GM12878 (cell line): ENCODE measurements around the gene ZNF276. TPM values are rescaled to one million over a fixed set of nuclear protein-coding genes. Genes with fewer than 3 reads are reported as not detected.

Source experiments
- ATAC-seq: fragments of 200-7000 bp; cut with Tn5 transposase; 3 replicates; pipeline ENCODE4 v1.9.1; 2020; ENCODE audit warnings: mild to moderate bottlenecking, moderate library complexity
- BruUV-seq: library from RNA; stranded (reverse); fragments of 400-500 nt; replicated peaks from 2 replicates; lab custom pipeline; 2021; lab: Mats Ljungman, UMichigan
- CTCF ChIA-PET: fragments of 300-600 bp; sonication (Branson Sonifier 250); formaldehyde crosslinking; extraction: SDS; loops from one replicate; lab custom pipeline; 2021; ENCODE audit warnings: inconsistent platforms; lab: Yijun Ruan, JAX
- POLR2A ChIA-PET: fragments of 350-600 bp; formaldehyde crosslinking; extraction: SDS; loops from one replicate; lab custom pipeline; 2021; ENCODE audit warnings: inconsistent platforms; lab: Charles Lee
- RAD21 ChIA-PET: fragments of 300-600 bp; sonication (Branson Sonifier 250); formaldehyde crosslinking; loops from one replicate; lab custom pipeline; 2023; ENCODE audit warnings: antibody characterized with exemption; ENCODE audit not compliant: unreplicated experiment; lab: Charles Lee
- SMC1A ChIA-PET: fragments of 300-600 bp; sonication (Branson Sonifier 250); formaldehyde crosslinking; loops from one replicate; lab custom pipeline; 2023; ENCODE audit not compliant: unreplicated experiment, uncharacterized antibody; lab: Charles Lee
- DNase-seq: peaks from one replicate; pipeline ENCODE4 v3.0.0-alpha.2; 2011; ENCODE audit warnings: low read depth, low spot score
- FAIRE-seq: peaks from 3 replicates; lab custom pipeline; 2011; peaks lifted over from hg19 to GRCh38; lab: Jason Lieb, UNC
- H2AFZ ChIP-seq: 2 replicates; pipeline ENCODE4 v1.6.0; 2011; ENCODE audit warnings: low read depth, low read length, control low read depth; ENCODE audit not compliant: control insufficient read depth
- H3K27ac ChIP-seq: 2 replicates; pipeline ENCODE4 v1.5.1; 2011; ENCODE audit warnings: control low read depth; ENCODE audit not compliant: control insufficient read depth, insufficient read depth
- H3K27me3 ChIP-seq, 2 experiments: replicated peaks in 1 of 2; 2 replicates each; pipeline versions ENCODE4 v1.6.0 to v1.6.1; 2011; ENCODE audit warnings: low read length in 1 of 2; ENCODE audit not compliant: control insufficient read depth in 2 of 2, insufficient read depth in 2 of 2
- H3K36me3 ChIP-seq, 2 experiments: 2 replicates each; pipeline ENCODE4 v1.5.1; 2011; ENCODE audit warnings: low read length in 1 of 2; ENCODE audit not compliant: control insufficient read depth in 2 of 2, insufficient read depth in 2 of 2
- H3K4me1 ChIP-seq: 2 replicates; pipeline ENCODE4 v1.6.1; 2011; ENCODE audit warnings: mild to moderate bottlenecking, low read length, moderate library complexity, mixed read lengths; ENCODE audit not compliant: control insufficient read depth, insufficient read depth
- H3K4me2 ChIP-seq: 2 replicates; pipeline ENCODE4 v1.6.0; 2011; ENCODE audit warnings: control low read depth; ENCODE audit not compliant: control insufficient read depth, insufficient read depth
- H3K4me3 ChIP-seq: fragments of 200-600 bp; sonication (generic); 2 replicates; pipeline ENCODE4 v1.5.1; 2016
- H3K79me2 ChIP-seq: 2 replicates; pipeline ENCODE4 v1.6.0; 2011; ENCODE audit warnings: low read length; ENCODE audit not compliant: control insufficient read depth, insufficient read depth
- H3K9ac ChIP-seq: 2 replicates; pipeline ENCODE4 v1.8.0; 2011; ENCODE audit warnings: low read length, control low read depth, mixed read lengths; ENCODE audit not compliant: control insufficient read depth, insufficient read depth
- H3K9me3 ChIP-seq: replicated peaks from 3 replicates; pipeline ENCODE4 v1.5.1; 2011; ENCODE audit warnings: mild to moderate bottlenecking, low read length; ENCODE audit not compliant: control insufficient read depth, insufficient read depth
- H4K20me1 ChIP-seq: 2 replicates; pipeline ENCODE4 v1.6.0; 2011; ENCODE audit not compliant: control insufficient read depth, insufficient read depth
- BACH1 ChIP-seq: fragments of 450-650 bp; IDR thresholded peaks from 2 replicates; pipeline ENCODE4 v1.6.1; 2017; ENCODE audit warnings: mild to moderate bottlenecking, borderline replicate concordance
- BHLHE40 ChIP-seq, 2 experiments: fragments of 450-650 bp in 1 of 2; IDR thresholded peaks; 2 replicates each; pipeline ENCODE4 v1.6.1; 2011 to 2017; ENCODE audit warnings: low read depth in 2 of 2, borderline replicate concordance in 1 of 2, improper control_type of control experiment in 1 of 2, low read length in 1 of 2, mild to moderate bottlenecking in 1 of 2
- CBX3 ChIP-seq: fragments of 200-600 bp; sonication (generic); IDR thresholded peaks from 2 replicates; pipeline ENCODE4 v1.6.1; 2016; ENCODE audit warnings: low read depth, borderline replicate concordance
- EGR1 ChIP-seq, 2 experiments: IDR thresholded peaks; 1 replicate in 1 of 2; 2 replicates in 1 of 2; pipeline ENCODE4 v1.6.1; 2011 to 2012; ENCODE audit warnings: low read depth in 2 of 2, low read length in 2 of 2, borderline replicate concordance in 1 of 2, mild to moderate bottlenecking in 1 of 2, moderate library complexity in 1 of 2
- GATAD2B ChIP-seq: fragments of 450-650 bp; conservative IDR thresholded peaks from 2 replicates; pipeline ENCODE4 v1.6.1; 2017; ENCODE audit warnings: low read depth, mild to moderate bottlenecking, moderate library complexity
- HCFC1 ChIP-seq: fragments of 150-350 bp; IDR thresholded peaks from 2 replicates; pipeline ENCODE4 v1.6.1; 2014; ENCODE audit warnings: low read length
- JUNB ChIP-seq: IDR thresholded peaks from 2 replicates; pipeline ENCODE4 v1.6.1; 2016; ENCODE audit warnings: antibody characterized with exemption, mild to moderate bottlenecking
- LARP7 ChIP-seq: fragments of 450-650 bp; IDR thresholded peaks from 2 replicates; pipeline ENCODE4 v1.6.1; 2017; ENCODE audit warnings: mild to moderate bottlenecking
- NRF1 ChIP-seq: conservative IDR thresholded peaks from 2 replicates; pipeline ENCODE4 v1.6.1; 2011; ENCODE audit warnings: mild to moderate bottlenecking, low read depth, low read length, improper control_type of control experiment
- POLR2A ChIP-seq: IDR thresholded peaks from 2 replicates; pipeline ENCODE4 v1.6.1; 2011; ENCODE audit warnings: low read depth, mild to moderate bottlenecking, low read length
- SMARCA5 ChIP-seq: fragments of 450-650 bp; IDR thresholded peaks from 2 replicates; pipeline ENCODE4 v1.6.1; 2017; ENCODE audit warnings: mild to moderate bottlenecking
- SMC3 ChIP-seq: IDR thresholded peaks from 2 replicates; pipeline ENCODE4 v1.6.1; 2011; ENCODE audit warnings: low read length, improper control_type of control experiment, borderline replicate concordance
- SUPT20H ChIP-seq: IDR thresholded peaks from 2 replicates; pipeline ENCODE4 v1.6.1; 2011; ENCODE audit warnings: low read depth, mild to moderate bottlenecking, low read length, moderate library complexity, borderline replicate concordance; ENCODE audit not compliant: control insufficient read depth
- WGBS: methylation state at CpG from one replicate; pipeline ENCODE4 v1.1.6; 2016; ENCODE audit warnings: low lambda C conversion rate; ENCODE audit not compliant: insufficient replicate concordance, insufficient coverage; ENCODE audit errors: missing lambda C conversion rate; 5-methylcytosine and 5-hydroxymethylcytosine counted together
- in situ Hi-C: fragments of 300-500 bp; cut with MboI; formaldehyde crosslinking; loops from 9 replicates; pipeline ENCODE4 v1.14.3; 2018; ENCODE audit warnings: mixed read lengths
- intact Hi-C: fragments of 100-400 bp; cut with micrococcal nuclease; formaldehyde crosslinking; loops from one replicate; pipeline ENCODE4 v1.14.2; 2022; ENCODE audit not compliant: unreplicated experiment
- polyA plus RNA-seq, 11 experiments: library from polyadenylated mRNA; depleted of rRNA in 4 of 11; unstranded in 6 of 11; stranded (reverse) in 5 of 11; fragments of >200 nt; fragmentation: Nextera tagmentation in 4 of 11; fragmentation: Illumina TruSeq in 1 of 11; extraction: Ambion mirVana in 4 of 11; extraction: Trizol in 1 of 11; gene quantifications; 1 replicate in 1 of 11; 2 replicates in 10 of 11; pipeline versions ENCODE4 v1.2.1 to v1.2.3, GENCODE V29; 2011 to 2016; ENCODE audit warnings: inconsistent platforms in 2 of 11, missing spikeins in 2 of 11, low read depth in 1 of 11
- total RNA-seq, 4 experiments: library from RNA; depleted of rRNA in 3 of 4; stranded (reverse); fragments of >200 nt in 3 of 4; fragmentation: Illumina TruSeq in 1 of 4; extraction: Trizol in 1 of 4; gene quantifications; 2 replicates each; pipeline versions ENCODE4 v1.2.1 to v1.2.3, GENCODE V29; 2013 to 2021
- TF ChIP-seq, protein P1 (sequence below), 3 experiments: IDR thresholded peaks in 2 of 3; conservative IDR thresholded peaks in 1 of 3; 2 replicates each; pipeline ENCODE4 v1.5.1; 2011; ENCODE audit warnings: low read depth in 3 of 3, low read length in 3 of 3, mild to moderate bottlenecking in 3 of 3, control low read depth in 2 of 3, moderate library complexity in 2 of 3, inconsistent platforms in 1 of 3, mixed read lengths in 1 of 3; ENCODE audit not compliant: control insufficient read depth in 2 of 3, insufficient read depth in 1 of 3; ENCODE audit errors: extremely low read depth in 1 of 3
- TF ChIP-seq, protein P2 (sequence below): fragments of 450-650 bp; IDR thresholded peaks from 2 replicates; pipeline ENCODE4 v1.6.1; 2017; ENCODE audit warnings: mild to moderate bottlenecking
- TF ChIP-seq, protein P3 (sequence below): IDR thresholded peaks from 2 replicates; pipeline ENCODE4 v1.6.1; 2011; ENCODE audit warnings: borderline replicate concordance, low read depth, mild to moderate bottlenecking, moderate library complexity, low read length; ENCODE audit not compliant: insufficient read depth, poor library complexity, severe bottlenecking

ZNF276 gene
- total and polyA plus RNA-seq, 10 of the 15 experiments (the other 5 are each of a cell fraction or from before 2014, with no cell fraction given) = 0.27 to 22.7 (median 8.7) TPM

DNA sequence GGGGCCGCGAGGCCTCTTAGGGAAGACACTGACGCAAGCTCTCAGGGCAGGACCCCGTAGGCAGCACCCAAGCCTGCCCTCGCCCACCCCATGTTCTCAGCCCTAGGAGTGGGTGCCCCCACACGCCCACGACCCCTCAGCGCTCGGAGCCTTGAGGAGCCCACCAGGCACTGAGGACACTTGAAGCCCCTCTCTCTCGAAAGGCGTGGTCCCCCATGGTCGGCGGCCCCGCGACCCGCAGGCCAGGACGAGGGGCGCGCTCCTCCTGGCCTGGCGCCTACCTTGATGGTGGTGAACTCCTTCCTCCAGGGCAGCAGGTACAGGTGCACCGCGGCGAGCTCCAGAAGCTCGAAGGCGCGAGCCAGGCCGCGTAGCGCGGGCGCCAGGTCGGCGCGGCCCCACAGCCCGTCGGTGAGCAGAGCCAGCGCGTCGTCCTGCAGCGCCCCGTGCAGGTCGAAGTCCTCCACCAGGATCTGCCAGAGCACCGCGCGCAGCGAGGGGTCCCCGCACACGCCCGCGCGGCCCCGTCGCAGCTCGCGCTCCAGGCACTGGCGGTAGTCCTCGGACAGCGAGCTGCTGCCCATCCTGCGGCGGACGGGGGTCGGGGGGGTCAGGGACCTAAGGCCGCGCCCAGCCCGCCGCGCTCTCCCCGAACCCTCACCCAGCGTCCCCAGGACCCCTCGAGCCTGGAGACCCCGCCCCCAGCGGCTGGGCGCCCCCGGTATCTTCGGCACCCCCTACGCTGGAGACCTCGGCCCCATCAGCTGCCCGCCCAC, 20.5 kb upstream of the ZNF276 start:
- POLR2A ChIA-PET = interaction anchor here (0.6 to 2.6 kb wide), 7 partner anchors 14 to 172 kb away, joined by 3 to 20 read pairs (median 7); partner anchors contain the start of genes CDK10 and TCF25
- BruUV-seq = TSS peak; percentile 50
- Histone ChIP-seq H2AFZ (peak overlapping the region; percentile 77), H3K9me3 (no peaks in the 10 kb centered on the region), H3K9ac (peak overlapping the region; percentile 41), H3K27ac (no peak overlapping the region; the same call in 1 of the 2 replicates), H3K4me1 (peaks cover 22% of the 10 kb centered on the region), H3K27me3 (no peaks in the 10 kb centered on the region), H3K4me3 (peak overlapping the region; percentile 83), H3K79me2 (no peaks in the 10 kb centered on the region), H3K4me2 (peak overlapping the region; percentile 91), H4K20me1 (no peaks in the 10 kb centered on the region; the same call in 1 of the 2 replicates), H3K36me3 (peaks cover 0 to 2% of the 10 kb centered on the region in 2 experiments; a peak in 2 of 4 replicates)
- in situ Hi-C loops = loop anchor here (5.0 to 10.0 kb wide), 2 partner anchors 94 to 161 kb away; no protein-coding TSS in a partner anchor
- intact Hi-C loops = loop anchor here (1.0 to 10.0 kb wide), 2 partner anchors 160 to 214 kb away; partner anchors contain the start of gene MC1R
- RAD21 ChIA-PET = interaction anchor here (0.6 to 3.5 kb wide), 16 partner anchors 14 to 888 kb away, joined by 3 to 26 read pairs (median 5); partner anchors contain the start of genes CDK10, CHMP1A, CPNE7 and SPATA33
- FAIRE-seq = no peak
- peak; percentile 52 for ATAC-seq
- SMC1A ChIA-PET = interaction anchor here (0.9 to 1.6 kb wide), 8 partner anchors 12 to 163 kb away, joined by 3 to 12 read pairs (median 4); partner anchors contain the start of gene CDK10
- WGBS = 1% methylated on average over 75 of the region's 78 CpGs
- DNase-seq = no peak
- CTCF ChIA-PET = interaction anchor here (0.6 to 3.2 kb wide), 28 partner anchors 14 to 212 kb away, joined by 3 to 56 read pairs (median 4); partner anchors contain the start of genes CDK10, CHMP1A, SPATA33 and TCF25
- peak; percentile 7; the same call in 1 of the 2 replicates for TF ChIP-seq SMC3
- 0 out of 3 replicates have a peak, but pooled peaks of 1 of the 2 experiments have one; percentile 38 for TF ChIP-seq EGR1 (IDR thresholded peaks at IDR 0.05; ENCODE audit: borderline replicate concordance in 1 of 2, low read depth in 2 of 2, low read length in 2 of 2)
- peak in 1 of 2 experiments; percentile 61; a peak in 2 of 4 replicates for TF ChIP-seq BHLHE40 (IDR thresholded peaks at IDR 0.05; ENCODE audit: borderline replicate concordance in 1 of 2, low read depth in 2 of 2, low read length in 1 of 2)
- TF ChIP-seq SMARCA5 = peak; percentile 28; the same call in 1 of the 2 replicates
- TF ChIP-seq LARP7 = peak; percentile 76
- TF ChIP-seq NRF1 = no peak
- TF ChIP-seq HCFC1 = 0 out of 2 replicates have a peak, but pooled peaks have one; percentile 23
- peak; percentile 48; the same call in 1 of the 2 replicates for TF ChIP-seq BACH1
- TF ChIP-seq, protein P1, sequence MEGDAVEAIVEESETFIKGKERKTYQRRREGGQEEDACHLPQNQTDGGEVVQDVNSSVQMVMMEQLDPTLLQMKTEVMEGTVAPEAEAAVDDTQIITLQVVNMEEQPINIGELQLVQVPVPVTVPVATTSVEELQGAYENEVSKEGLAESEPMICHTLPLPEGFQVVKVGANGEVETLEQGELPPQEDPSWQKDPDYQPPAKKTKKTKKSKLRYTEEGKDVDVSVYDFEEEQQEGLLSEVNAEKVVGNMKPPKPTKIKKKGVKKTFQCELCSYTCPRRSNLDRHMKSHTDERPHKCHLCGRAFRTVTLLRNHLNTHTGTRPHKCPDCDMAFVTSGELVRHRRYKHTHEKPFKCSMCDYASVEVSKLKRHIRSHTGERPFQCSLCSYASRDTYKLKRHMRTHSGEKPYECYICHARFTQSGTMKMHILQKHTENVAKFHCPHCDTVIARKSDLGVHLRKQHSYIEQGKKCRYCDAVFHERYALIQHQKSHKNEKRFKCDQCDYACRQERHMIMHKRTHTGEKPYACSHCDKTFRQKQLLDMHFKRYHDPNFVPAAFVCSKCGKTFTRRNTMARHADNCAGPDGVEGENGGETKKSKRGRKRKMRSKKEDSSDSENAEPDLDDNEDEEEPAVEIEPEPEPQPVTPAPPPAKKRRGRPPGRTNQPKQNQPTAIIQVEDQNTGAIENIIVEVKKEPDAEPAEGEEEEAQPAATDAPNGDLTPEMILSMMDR (IDR thresholded peaks at IDR 0.05 in 2 of 3, conservative IDR thresholded peaks at IDR 0.05 in 1 of 3; ENCODE audit: control insufficient read depth in 2 of 3, extremely low read depth in 1 of 3, insufficient read depth in 1 of 3, low read depth in 3 of 3, low read length in 3 of 3) = peak; percentile 22 to 44 (median 23); a peak in 3 of 6 replicates
- no peak for TF ChIP-seq SUPT20H
- TF ChIP-seq, protein P2, sequence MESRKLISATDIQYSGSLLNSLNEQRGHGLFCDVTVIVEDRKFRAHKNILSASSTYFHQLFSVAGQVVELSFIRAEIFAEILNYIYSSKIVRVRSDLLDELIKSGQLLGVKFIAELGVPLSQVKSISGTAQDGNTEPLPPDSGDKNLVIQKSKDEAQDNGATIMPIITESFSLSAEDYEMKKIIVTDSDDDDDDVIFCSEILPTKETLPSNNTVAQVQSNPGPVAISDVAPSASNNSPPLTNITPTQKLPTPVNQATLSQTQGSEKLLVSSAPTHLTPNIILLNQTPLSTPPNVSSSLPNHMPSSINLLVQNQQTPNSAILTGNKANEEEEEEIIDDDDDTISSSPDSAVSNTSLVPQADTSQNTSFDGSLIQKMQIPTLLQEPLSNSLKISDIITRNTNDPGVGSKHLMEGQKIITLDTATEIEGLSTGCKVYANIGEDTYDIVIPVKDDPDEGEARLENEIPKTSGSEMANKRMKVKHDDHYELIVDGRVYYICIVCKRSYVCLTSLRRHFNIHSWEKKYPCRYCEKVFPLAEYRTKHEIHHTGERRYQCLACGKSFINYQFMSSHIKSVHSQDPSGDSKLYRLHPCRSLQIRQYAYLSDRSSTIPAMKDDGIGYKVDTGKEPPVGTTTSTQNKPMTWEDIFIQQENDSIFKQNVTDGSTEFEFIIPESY = no peak
- TF ChIP-seq CBX3 = no peak
- TF ChIP-seq POLR2A = peak; percentile 34; the same call in 1 of the 2 replicates
- no peak for TF ChIP-seq JUNB
- TF ChIP-seq, protein P3, sequence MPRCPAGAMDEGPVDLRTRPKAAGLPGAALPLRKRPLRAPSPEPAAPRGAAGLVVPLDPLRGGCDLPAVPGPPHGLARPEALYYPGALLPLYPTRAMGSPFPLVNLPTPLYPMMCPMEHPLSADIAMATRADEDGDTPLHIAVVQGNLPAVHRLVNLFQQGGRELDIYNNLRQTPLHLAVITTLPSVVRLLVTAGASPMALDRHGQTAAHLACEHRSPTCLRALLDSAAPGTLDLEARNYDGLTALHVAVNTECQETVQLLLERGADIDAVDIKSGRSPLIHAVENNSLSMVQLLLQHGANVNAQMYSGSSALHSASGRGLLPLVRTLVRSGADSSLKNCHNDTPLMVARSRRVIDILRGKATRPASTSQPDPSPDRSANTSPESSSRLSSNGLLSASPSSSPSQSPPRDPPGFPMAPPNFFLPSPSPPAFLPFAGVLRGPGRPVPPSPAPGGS = no peak
- peak; percentile 31; the same call in 1 of the 2 replicates for TF ChIP-seq GATAD2B
